Panc1 (cell line): ENCODE measurements around the gene CCDC191. TPM values are rescaled to one million over a fixed set of nuclear protein-coding genes. Genes with fewer than 3 reads are reported as not detected.

ENCODE experiments used
- ATAC-seq: fragments of 200-7000 bp; cut with Tn5 transposase; 2 replicates; pipeline ENCODE4 v1.9.1; 2020; ENCODE audit warnings: mild to moderate bottlenecking, moderate library complexity
- BruUV-seq: library from RNA; stranded (reverse); fragments of 400-500 nt; replicated peaks from 2 replicates; lab custom pipeline; 2021; lab: Mats Ljungman, UMichigan
- CTCF ChIA-PET: fragments of 300-600 bp; sonication (Branson Sonifier 250); formaldehyde crosslinking; loops from one replicate; lab custom pipeline; 2022; ENCODE audit warnings: antibody characterized with exemption; lab: Charles Lee
- POLR2A ChIA-PET: fragments of 300-600 bp; sonication (Branson Sonifier 250); formaldehyde crosslinking; loops from one replicate; lab custom pipeline; 2022; ENCODE audit warnings: antibody characterized with exemption; lab: Charles Lee
- DNase-seq: peaks from one replicate; pipeline ENCODE4 v3.0.0-alpha.2; 2010; ENCODE audit warnings: low read depth, low spot score
- H3K27ac ChIP-seq: 2 replicates; pipeline ENCODE4 v1.5.1; 2011; ENCODE audit warnings: mild to moderate bottlenecking, low read length, inconsistent platforms
- H3K27me3 ChIP-seq: fragments of 200-500 bp; sonication (Bioruptor generic); 2 replicates; pipeline ENCODE4 v1.6.0; 2014; ENCODE audit warnings: low read length, inconsistent platforms; ENCODE audit not compliant: control insufficient read depth, insufficient read depth
- H3K36me3 ChIP-seq: fragments of 200-500 bp; sonication (Bioruptor generic); 2 replicates; pipeline ENCODE4 v1.5.1; 2014; ENCODE audit warnings: inconsistent platforms, mild to moderate bottlenecking, low read length, moderate library complexity; ENCODE audit not compliant: control insufficient read depth, insufficient read depth
- H3K4me1 ChIP-seq: 2 replicates; pipeline ENCODE4 v1.5.1; 2011; ENCODE audit warnings: inconsistent platforms, mild to moderate bottlenecking, low read length, moderate library complexity; ENCODE audit not compliant: control insufficient read depth, insufficient read depth
- H3K4me3 ChIP-seq, 2 experiments: 2 replicates each; pipeline ENCODE4 v1.5.1; 2011 to 2012; ENCODE audit warnings: low read depth in 2 of 2, low read length in 2 of 2, mild to moderate bottlenecking in 2 of 2, inconsistent platforms in 1 of 2, moderate library complexity in 1 of 2
- H3K9me3 ChIP-seq: fragments of 200-500 bp; sonication (Bioruptor generic); 2 replicates; pipeline ENCODE4 v1.5.1; 2014; ENCODE audit warnings: low read depth, mild to moderate bottlenecking, inconsistent platforms, low read length, moderate library complexity; ENCODE audit not compliant: control insufficient read depth, insufficient read depth
- CTCF ChIP-seq: fragments of 450-650 bp; IDR thresholded peaks from 2 replicates; pipeline ENCODE4 v1.5.1; 2017; ENCODE audit warnings: mild to moderate bottlenecking
- POLR2AphosphoS5 ChIP-seq: IDR thresholded peaks from 2 replicates; pipeline ENCODE4 v1.6.1; 2012; ENCODE audit warnings: mild to moderate bottlenecking, low read depth, low read length, moderate library complexity
- REST ChIP-seq, 2 experiments: IDR thresholded peaks; 2 replicates each; pipeline ENCODE4 v1.6.1; 2011 to 2012; ENCODE audit warnings: low read depth in 2 of 2, control low read depth in 1 of 2, low read length in 1 of 2, mild to moderate bottlenecking in 1 of 2, moderate library complexity in 1 of 2; ENCODE audit not compliant: insufficient read depth in 1 of 2
- SIN3A ChIP-seq: IDR thresholded peaks from 2 replicates; pipeline ENCODE4 v1.6.1; 2012; ENCODE audit warnings: low read depth, mild to moderate bottlenecking, low read length, moderate library complexity, borderline replicate concordance; ENCODE audit not compliant: insufficient read depth
- TCF7L2 ChIP-seq: IDR thresholded peaks from 2 replicates; pipeline ENCODE4 v1.6.1; 2011; ENCODE audit warnings: mild to moderate bottlenecking, low read depth, low read length, inconsistent platforms
- in situ Hi-C: cut with HindIII; loops from 2 replicates; pipeline ENCODE4 v1.10.0; 2016; ENCODE audit warnings: low sequenced_read_pairs, low pct_unique_long_range_greater_than_20kb
- intact Hi-C: fragments of 100-400 bp; cut with micrococcal nuclease; formaldehyde crosslinking; loops from one replicate; pipeline ENCODE4 v1.10.0; 2022; ENCODE audit not compliant: unreplicated experiment
- total RNA-seq: library from RNA; stranded (reverse); gene quantifications from one replicate; pipeline ENCODE4 v1.2.1, GENCODE V29; 2021; ENCODE audit not compliant: unreplicated experiment

CCDC191 gene
- total RNA-seq, 1 experiment from 2014 or later: 5.6 TPM

DNA sequence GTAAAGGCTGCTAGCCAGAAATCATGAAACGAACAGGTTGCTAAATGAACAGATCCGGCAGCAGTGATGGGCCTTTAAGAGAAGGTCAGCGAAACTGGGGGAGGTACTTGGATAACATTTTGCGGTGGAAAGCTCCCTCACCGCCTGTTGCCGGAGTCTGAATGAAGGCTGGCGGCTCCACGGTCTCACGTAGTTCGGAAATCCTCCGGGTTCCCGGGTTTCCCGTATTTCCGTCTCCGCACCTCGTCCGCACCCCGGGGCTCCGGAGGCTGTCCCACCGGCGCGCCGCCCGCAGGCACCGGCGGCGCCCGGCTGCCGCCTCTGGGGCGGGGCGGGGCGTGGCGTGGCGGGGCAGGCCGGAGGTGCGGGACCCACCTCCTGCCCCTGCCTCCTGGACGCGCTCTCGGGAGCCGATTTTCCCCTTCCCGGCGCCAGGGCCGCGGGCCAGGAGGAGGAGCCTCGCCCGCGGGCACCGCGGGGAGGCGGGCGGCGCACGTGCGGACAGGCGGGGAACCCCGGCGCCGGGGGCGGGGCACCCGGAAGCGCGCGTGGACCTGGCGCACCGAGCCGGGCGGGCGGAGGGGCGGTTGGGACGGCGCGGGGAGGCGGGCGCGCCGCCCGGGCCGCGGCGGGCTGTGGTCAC, 108.8 kb downstream of the CCDC191 start, which contains the start of gene ZDHHC23:
Gene ZDHHC23 (plus strand): TSS at position 642 of the 643 bp plus-strand sequence. CDS start 790 bp downstream, outside the sequence.
- intact Hi-C loops (no loop called here), in situ Hi-C loops (no loop called here)
- no TSS peak for BruUV-seq
- Histone ChIP-seq H3K36me3 (no peaks in the 10 kb centered on the region), H3K27ac (peak within 1 kb of the TSS; percentile 68), H3K9me3 (no peaks in the 10 kb centered on the region), H3K4me1 (peaks cover 11% of the 10 kb centered on the region), H3K4me3 (peak within 1 kb of the TSS; percentile 68 to 75), H3K27me3 (no peaks in the 10 kb centered on the region)
- CTCF ChIA-PET: no interaction called here
- DNase-seq (no peak), ATAC-seq (peak; percentile 92)
- POLR2A ChIA-PET: no interaction called here
- TF ChIP-seq POLR2AphosphoS5: peak; percentile 46; the same call in 1 of the 2 replicates
- TF ChIP-seq REST (IDR thresholded peaks at IDR 0.05; ENCODE audit: insufficient read depth in 1 of 2, low read depth in 2 of 2, low read length in 1 of 2): no peak
- TF ChIP-seq CTCF: no peak
- TF ChIP-seq TCF7L2: no peak
- peak; percentile 74; the same call in 1 of the 2 replicates for TF ChIP-seq SIN3A

DNA sequence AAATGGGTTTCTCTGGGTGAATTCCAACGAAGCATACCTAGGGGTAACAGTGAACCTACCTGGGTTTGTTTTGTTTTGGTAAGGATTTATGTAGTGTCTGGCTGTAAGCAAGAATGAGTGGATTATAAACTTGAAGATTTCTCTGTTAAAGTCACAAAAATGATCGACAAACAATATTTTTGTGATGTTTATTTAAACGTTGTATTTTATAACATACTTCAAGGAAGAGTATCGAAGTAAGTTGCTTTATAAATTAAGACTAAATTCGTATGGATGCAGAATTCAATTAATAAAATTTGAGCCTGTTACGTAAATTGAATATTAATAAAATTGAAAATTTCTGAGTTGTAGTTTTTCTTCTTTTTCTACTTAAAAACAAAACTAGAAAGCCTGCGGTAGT, 109.5 kb downstream of the CCDC191 start:
- no peak for ATAC-seq

More for the DNA sequence above, 109.5 kb downstream of the CCDC191 start:
- peaks cover 11% of the 10 kb centered on the region for H3K4me1 ChIP-seq
- intact Hi-C loops (no loop called here), in situ Hi-C loops (no loop called here)
- ChIA-PET POLR2A (no interaction called here), CTCF (no interaction called here)
- peak overlapping the region; percentile 64 to 68 for H3K4me3 ChIP-seq
- no peaks in the 10 kb centered on the region for H3K27me3 ChIP-seq
- H3K9me3 ChIP-seq: no peaks in the 10 kb centered on the region
- TF ChIP-seq REST (IDR thresholded peaks at IDR 0.05; ENCODE audit: insufficient read depth in 1 of 2, low read depth in 2 of 2, low read length in 1 of 2) (no peak), SIN3A (no peak), TCF7L2 (no peak), POLR2AphosphoS5 (no peak), CTCF (no peak)
- no TSS peak for BruUV-seq
- no peaks in the 10 kb centered on the region for H3K36me3 ChIP-seq
- peak overlapping the region; percentile 68 for H3K27ac ChIP-seq
- DNase-seq: no peak
